GM18867 (cell line): ENCODE data around the gene IL4.
A peak's percentile ranks its signal among the peaks of the same experiment; 100 is the strongest.

Experiments used
- ATAC-seq: cut with Tn5 transposase; IDR thresholded peaks from one replicate; pipeline ENCODE4 v1.9.1; 2021; ENCODE audit warnings: mild to moderate bottlenecking, moderate library complexity; ENCODE audit not compliant: unreplicated experiment

Gene IL4

DNA sequence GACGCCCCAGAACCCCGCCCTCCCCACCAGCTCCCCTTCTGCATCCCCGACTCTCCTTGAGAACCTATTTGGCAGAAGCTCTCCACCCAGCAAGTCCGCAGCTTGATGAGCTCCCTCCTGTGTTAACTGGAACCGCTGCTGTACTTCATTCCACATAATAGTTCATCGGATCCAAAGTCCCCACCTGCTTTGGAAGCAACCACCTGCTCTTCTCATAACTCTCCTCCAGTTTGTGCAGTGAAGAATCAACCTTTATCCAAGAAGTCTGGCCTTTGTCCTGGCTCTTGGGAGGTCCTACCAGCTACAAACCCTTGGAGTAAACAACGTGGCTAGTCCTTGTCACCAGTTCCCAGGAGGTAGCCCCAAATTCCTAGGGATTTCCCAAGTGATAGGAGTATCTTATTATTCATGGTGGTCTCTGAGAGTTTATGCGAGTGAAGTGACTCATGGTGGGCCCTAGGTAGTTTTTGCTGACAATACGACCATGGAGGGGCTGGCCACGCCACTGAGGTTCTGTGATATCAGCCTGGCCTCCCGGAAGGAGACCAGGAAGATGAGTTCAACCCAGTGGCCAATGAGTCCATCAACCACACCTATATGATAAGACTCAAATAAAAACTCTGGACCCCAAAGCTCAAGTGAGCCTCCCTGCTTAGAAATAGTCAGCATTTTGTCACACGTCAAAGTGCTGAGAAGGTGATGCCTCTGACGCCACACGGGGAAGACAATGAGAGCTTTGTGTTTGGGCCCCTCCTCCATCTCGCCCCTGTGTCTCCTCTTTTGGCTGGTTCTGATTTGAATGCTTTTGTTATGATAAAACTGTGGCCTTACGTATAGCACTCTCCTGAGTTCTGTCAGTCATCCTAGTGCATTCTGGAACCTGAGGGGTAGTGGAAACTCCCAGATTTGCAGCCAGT lies 3.6 kb upstream of the IL4 start:
- ATAC-seq: no peak

GRCh38 chr5:132671000-132671399 lies 2.8 kb upstream of the IL4 start:
- no peak for ATAC-seq

DNA sequence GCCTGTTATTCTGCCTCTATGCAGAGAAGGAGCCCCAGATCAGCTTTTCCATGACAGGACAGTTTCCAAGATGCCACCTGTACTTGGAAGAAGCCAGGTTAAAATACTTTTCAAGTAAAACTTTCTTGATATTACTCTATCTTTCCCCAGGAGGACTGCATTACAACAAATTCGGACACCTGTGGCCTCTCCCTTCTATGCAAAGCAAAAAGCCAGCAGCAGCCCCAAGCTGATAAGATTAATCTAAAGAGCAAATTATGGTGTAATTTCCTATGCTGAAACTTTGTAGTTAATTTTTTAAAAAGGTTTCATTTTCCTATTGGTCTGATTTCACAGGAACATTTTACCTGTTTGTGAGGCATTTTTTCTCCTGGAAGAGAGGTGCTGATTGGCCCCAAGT lies 301 bp upstream of the IL4 start:
- no peak for ATAC-seq

DNA sequence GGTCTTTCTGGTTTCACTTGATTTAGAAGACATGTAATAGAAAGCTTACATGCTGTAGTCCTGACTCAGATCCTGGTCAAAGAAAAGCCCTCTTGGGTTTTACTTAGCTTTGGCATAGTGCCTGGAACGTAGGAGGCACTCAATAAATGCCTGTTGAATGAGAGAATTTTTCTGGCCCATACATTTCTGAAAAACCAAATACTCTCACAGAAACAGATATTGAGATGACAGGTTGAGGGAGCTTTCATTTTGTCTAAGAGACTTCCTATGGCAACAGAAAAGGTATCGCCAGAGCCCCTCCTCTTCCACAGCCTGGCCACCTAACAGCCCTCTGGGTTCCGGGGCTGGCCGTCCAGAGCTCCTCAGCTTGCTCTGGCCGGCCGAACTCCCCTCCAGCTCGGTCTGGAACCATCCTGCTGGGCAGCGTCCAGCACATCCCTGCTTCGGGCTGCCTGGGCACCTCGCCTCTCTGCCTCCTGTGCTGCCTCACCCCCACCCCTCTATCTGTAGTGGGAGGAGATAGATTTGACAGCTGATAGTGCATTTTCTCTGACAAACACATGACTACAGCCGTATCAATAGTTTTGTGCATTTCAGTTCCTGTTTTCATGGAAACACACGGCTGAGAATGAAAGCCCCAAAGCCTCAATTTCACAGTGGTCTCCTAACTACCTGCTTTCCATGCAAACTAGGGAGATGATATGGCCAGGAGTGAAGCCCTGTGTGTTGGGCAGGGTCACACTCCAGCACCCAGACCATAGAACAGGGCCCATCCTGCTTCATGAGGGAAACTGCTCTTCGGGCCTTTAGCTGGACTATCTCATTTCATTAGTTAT lies 1.1 kb downstream of the IL4 start:
- ATAC-seq: peak; percentile 85

- no peak for ATAC-seq
Measured at GRCh38 chr5:132675936-132676689, 2.3 kb downstream of the IL4 start.

- no peak for ATAC-seq
Measured at GRCh38 chr5:132677191-132677590, 3.4 kb downstream of the IL4 start.

DNA sequence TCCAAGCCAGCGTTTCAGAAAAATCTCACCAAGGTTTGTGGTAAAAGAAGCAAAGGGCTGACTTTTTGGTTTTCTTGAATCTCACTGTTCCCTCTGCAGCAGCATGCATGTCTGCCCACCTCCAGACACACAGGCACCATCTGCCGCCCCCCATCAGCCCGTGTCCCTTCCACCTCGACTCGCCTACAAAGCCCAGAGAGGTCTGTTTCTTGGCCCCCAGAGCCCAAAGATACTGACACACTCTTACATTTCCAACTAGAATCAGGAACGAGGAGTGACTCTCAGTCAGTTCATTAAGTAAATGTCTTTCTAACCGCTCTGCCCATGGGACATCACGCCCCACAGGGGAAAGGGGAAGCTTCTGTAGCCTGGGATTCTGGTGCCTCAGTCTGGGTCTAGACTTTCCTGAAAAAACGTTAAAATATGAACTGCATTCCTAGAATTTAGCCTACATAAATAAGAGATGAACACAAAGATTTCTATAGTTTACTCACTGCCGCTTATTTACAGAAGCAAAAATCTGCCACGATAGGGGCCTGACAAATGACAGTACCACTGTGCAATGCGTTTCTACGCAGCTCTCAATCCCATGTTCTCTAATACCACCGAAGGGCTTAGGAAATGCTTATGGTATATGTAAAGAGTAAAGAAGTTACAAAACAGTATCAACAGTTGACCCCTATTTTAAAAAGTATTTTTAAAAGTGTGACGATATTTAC lies 4.1 kb downstream of the IL4 start:
- no peak for ATAC-seq

- ATAC-seq: no peak
Measured at GRCh38 chr5:132678735-132679134, 4.9 kb downstream of the IL4 start.

DNA sequence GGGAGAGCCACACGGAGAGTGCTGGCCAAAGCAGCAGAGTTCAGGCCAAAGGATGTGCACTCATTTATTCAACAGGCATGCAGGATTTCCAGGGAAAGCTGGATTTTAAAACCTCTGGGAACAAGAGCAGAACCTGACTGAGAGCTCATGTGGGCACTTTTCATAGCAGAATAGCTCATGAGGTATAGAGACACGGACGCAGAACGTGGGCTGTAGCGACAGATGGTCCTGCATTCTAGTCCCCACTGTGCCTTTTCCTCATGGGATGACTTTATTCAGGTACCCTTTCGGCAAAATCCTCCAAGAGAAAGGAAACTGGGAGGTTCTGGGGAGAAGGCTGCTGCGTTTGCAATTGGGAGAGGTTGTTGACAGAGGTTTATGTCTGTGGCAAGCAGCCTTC lies 5.4 kb downstream of the IL4 start:
- no peak for ATAC-seq

DNA sequence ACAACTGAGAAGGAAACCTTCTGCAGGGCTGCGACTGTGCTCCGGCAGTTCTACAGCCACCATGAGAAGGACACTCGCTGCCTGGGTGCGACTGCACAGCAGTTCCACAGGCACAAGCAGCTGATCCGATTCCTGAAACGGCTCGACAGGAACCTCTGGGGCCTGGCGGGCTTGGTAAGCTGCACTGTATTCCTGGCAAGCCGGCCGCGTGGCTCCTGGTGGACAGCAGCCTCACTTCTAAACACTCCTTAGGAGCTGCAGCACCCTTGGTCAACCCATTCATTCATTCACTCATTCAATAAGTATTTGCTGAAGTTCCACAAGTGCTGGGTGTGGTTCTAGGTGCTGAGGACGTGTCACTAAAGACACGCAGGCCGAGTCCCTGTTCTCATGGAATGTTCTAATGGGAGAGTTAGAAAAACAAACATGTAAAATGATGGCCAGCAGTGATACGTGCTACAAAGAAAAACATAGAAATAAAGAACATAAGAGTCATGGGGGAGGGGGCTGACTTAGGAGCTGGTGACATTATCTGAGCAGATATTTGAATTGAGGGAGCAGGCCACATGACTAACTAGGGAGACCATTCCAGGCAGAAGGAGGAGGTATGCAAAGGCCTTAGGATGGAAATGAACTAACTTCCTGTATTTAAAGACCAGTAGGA lies 6.1 kb downstream of the IL4 start:
- ATAC-seq: no peak

- ATAC-seq: no peak
Measured at GRCh38 chr5:132680780-132681475, 7.1 kb downstream of the IL4 start.

DNA sequence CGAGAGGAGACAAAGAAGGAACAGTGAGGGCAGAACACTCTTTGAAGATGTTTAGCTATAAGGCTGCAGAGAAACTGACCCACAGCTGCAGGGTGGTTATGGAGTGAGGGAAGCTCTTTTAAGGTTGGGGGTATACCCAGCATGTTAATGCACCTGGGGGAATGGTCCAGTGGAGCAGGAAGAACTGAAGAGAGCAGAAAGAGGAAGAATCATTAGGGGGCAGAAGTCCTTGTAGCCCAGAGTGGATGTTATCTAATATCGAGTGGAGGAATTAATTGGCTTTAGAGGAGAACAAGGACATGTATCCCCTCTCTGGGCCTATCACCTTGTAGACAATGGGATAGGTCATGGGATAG lies 7.7 kb downstream of the IL4 start:
- ATAC-seq: no peak

DNA sequence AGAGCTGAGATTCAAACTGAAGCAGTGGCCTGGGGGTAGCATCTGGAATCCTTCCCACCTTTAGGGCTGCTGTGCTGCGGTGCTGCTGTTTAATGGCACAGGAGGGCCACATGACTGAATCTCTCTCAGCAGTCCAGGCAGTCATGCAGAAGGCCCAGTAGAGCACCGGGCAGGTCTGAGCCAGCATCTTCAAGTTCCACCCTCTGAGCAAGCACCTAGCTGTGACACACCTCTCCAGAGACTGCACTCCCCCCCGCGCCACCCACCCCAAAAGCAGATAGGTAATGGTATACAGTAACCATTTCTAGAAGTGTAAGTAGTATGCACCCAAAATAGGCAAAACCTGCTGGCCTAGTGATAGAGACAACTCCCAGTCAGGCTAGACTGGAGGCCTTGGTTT lies 8.2 kb downstream of the IL4 start:
- ATAC-seq: no peak

DNA sequence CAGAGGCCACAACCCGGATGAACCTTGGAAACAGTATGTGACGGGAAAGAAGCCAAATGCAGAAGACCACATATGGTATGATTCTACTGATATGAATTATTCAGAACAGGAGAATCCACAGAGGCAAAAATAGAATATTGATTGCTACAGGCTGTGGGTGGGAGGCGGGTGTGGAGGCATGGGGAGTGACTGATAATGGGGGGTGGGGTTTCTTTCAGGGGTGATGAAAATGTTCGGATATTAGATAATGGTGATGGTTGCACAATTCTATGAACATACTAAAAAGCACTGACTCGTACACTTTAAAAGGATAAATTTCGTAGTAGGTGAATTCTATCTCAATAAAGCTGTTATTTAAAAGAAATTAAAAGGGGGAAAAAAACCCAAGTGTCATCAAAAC lies 10.7 kb downstream of the IL4 start:
- no peak for ATAC-seq

GRCh38 chr5:132684922-132685720 lies 11.3 kb downstream of the IL4 start:
- ATAC-seq: no peak

DNA sequence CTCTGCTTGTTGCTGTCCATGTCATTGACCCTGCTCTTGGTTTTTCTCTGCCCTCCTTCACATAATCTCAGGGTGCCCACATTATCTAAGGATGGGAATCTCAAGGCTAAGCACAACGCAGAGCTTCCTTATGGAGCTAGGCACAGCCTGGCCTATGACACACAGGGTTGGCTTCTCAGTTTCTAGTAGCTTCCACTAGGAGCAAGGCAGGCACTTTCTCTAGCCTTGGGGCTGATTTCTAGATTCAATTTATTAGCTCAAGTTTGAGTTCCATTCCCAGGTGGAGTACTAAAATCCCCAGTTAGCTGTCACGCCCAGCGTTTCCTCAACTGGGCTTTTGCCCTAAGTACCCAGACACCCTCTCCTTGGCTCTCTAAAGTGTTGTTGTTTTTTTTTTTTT lies 12.4 kb downstream of the IL4 start:
- ATAC-seq: no peak

DNA sequence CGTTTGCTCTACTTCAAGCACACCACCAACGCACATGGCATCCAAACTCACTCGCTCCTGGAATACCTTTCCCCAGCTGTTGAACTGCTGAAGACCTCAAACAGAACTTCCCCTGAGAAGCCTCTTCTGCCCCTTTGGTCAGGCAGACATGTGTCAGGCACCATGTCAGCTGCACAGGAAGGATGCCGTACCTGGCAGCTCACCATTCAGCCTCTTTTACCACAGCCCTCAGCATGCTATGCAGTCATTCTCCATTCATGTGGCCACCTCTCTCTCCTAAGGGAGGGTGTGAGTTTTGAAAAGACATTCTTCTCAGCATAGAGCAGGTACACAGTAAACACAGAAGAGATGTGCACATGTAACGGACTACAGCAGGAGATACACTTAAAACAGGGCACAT lies 14.2 kb downstream of the IL4 start:
- no peak for ATAC-seq

DNA sequence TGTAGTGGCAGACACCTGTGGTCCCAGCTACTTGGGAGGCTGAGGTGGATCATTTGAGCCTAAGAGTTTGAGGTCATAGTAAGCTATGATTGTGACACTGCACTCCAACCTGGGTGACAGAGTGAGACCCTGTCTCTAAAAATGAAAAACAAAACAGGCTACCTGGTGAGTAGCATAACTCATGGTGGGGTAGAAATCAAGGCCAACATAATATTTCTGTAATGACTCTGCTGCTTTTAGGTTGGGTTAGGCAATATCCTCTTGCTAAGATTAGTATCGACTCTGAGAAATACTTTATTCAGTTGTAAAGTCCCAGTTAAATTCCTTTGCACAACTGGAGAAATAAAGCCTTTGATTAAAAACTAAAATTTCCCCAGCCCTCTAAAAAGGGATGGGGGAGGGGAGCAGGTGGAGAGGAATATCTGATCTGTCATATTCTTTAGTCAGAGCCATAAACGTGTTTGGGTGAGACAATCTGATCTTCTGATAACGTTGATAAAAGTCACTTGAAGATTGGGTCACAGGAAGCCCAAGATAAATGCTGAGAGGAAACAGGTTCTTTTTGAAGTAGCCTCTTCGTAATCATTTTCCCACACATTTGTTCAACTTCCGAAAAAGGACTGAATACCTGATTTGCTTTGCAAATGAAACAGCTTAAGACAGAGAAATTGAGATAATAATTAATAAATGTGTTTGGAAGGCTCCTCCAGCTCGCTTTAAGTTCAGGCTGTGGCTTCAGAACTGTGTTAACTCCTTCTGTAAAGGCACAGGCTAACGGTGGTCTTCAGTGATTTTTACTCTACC lies 14.9 kb downstream of the IL4 start:
- no peak for ATAC-seq
